GM18861 (cell line): ENCODE data around the gene LRRC8D.
"Not testable (repeated sequence)": the region's sequence is repeated elsewhere in the genome, so short reads cannot be mapped to it uniquely, and the experiment has no call there.

Source experiments
- ATAC-seq: cut with Tn5 transposase; IDR thresholded peaks from one replicate; pipeline ENCODE4 v1.9.1; 2021; ENCODE audit not compliant: unreplicated experiment

LRRC8D gene

DNA sequence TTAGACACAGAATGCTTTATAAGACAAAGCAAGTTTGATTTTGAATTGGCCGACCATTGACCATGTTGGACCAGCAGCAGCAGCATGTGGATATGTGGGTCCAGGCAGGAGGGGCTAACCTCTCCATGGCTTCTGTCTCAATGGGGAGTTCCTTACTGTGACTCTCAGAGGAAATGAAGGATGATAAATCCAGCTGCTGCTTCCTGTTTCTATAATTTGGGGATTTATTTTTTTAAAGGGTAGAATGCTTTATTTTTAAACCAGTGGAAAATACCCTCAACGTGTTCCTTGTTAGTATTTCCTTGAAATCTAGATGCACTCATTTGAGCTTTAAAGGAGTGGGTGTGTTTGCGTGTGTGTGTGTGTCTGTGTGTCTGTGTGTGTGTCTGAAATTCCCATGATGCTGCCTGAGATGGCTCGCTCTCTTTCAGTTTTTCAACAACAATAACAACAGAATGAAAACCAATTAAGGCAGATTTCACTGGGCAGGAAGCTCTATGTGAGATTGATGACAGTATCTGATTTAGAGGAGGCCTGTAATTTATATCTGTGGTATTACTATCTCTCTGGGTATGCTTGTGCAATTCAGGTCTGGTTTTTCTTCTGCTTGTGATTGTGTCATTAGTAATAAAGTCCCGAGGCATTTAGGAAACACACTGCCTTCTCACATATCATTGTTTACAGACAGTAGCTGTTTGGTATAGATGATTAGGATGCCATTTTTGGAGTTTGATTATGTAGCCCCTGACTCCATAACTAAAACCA is 88.0 kb downstream of the LRRC8D start:
- ATAC-seq = no peak

DNA sequence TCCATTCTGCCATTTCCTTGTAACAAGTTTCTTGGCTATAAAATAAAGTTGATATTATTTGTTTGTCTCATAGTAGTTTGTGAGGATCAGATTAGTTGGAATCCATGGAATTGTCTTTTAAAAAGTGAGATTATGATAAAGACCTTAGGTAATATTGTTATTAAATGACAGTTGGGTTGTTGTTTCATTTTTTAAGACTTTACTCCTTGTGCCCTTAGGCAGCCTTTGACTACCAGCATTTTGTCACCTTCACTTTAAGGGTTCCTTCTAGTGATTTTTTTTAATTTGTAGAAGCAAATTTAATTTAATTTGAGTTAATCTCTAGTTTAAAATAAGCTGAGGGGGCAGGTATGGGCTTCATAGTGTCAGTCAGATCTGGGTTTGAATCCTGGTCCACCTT is 89.4 kb downstream of the LRRC8D start:
- no peak for ATAC-seq

DNA sequence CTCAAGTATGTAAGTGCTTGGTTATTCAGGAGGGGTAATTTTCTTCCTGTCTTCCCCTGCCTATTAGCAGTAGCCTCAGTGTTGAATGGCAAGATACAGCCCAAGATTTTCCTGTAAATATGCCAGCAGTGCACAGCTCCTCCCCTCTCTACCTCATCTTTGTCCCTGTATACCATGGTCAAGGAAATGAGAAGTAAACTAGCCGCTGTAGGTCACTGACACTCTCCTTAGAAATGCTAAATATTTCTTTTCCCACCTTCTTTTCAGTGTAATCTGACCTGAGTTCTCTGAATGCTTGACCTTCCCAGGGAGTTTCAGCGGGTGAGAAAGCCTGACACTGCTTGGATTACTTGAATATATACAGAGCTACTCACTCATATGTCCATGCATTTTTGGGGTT is 89.9 kb downstream of the LRRC8D start:
- ATAC-seq = no peak

DNA sequence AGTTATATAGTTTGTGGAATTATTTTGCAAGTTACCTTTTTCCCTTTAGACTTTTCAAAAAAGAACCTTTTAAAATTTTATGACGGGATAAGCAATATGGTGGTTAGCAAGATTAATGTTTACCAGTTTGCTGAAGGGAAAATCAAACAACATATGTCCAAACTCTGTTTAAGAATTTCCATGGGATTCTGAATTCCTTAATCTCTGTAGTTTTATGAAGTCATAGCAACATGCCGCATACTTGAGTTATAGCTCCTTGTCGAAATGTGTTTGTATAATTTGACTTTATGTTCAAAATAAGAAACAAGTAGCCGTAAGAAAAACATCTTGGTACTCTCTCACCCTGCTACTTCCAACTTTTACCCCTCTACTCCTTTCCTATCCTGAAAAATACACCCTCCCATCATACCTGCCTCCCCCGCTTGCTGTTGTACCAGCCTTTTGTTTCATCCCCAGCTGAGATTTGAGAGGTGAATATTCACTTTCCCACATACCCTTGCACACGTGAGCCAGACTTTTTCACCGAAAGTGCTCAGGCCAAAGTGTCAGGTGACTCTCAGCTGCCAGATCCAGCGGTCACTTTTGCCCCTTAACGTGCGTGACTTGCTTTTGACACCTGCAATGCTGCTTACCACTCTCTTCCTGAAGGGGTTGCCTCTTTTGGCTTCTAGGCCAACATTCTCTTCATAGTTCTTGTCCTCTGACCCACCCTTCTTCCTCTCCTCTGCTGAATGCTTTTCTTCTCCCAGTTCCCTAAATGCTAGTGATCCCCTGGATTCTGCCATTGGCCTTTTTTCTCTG is 90.6 kb downstream of the LRRC8D start:
- ATAC-seq = no peak

DNA sequence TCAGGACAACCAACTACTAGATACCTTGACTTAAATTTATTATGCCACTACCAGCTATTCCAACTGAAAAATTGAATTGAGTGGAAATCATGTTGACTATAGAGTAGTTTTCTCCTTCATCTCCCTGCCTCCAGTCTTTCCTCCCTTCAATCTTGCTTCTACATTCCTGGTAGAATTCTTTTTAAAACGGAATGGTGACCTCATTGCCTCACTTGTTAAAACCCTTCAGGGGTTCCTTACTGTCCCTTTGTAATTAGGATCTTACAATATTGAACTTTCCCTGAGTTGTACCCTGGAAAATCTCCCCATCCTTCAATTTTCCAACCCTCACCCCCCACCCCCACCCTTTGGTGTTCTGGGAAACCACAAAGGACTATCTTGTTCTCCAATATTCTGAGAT is 91.2 kb downstream of the LRRC8D start:
- no peak for ATAC-seq

DNA sequence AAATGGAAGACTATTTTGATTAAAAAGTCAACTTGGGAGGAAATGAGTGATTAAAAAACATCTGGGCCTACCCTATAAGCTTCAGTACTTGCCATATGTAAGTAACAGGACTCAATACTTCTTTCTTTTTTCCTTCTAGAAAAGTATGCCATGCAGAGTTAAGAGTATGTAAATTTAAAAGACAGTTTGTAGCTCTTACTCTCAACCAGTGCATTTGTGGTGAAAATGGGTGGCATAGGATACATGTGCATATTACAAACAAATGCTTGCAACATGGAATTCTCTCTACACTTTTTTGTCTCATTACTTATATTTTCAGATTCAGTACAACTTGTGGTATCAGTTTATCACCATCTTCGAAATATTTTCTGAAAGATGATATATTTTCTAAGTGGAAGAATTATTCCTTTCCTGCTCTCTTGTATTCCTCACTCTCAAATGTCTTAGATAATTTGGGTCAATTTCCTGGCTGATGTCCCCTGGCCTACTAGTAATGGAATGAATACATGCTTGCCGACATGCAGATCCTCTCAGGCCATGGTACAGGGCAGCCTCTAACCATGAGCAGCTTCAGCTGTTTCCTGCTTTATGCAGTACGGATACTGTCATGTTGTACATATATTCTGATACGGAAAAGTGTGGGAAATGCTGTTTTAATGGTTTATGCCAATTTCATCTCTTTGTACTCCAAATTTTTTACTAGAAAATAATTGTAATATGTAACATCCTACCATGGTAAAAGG is 92.7 kb downstream of the LRRC8D start:
- no peak for ATAC-seq

DNA sequence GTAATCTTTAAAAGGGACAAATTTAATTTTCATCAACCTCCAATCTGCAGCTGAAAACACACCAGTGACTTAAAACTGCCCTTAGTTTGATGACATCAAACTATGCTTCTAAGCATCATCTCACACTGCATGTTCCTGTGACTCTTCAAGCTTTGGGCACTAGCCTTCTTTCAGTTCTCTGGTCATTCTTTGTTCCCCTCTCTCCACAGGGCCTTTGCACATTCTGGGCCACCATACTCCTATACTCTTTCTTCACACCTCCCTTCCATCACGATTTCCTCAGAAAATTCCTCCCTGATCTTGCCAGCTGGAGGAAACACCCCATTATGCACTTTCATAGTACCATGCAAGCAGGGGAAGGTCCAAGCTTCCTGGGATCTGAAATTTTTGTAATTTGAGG is 96.5 kb downstream of the LRRC8D start:
- ATAC-seq = no peak

DNA sequence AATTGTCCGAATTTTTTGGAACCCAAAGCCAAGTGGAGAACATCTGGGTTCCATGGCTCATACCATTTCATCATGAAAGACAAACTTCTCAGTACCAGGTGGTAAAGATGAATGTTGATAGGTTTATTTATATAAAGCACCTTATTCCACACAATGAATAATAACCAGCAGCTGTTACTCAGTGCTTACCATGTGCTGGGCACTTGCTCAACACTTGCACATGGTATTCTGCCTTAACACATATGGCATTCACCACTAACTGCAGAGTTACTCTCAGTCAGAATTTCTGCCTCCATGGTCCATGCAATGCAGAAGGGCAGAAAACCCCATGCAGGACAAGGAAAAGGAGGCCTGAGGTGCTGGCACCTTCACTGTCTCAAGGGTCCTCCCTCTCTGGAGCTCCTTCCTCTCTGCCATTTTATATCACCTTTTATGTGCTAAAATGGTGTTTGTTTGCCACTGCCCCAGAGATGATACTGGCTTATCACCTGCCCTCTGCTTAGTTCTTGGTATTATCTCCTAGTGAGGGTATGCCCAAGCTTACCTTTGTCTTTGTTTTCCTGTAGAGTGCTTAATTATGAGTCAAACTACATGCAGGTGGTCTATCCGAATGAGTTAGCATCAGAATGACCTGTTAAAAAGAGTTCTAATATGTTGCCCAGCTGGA is 97.4 kb downstream of the LRRC8D start:
- no peak for ATAC-seq

DNA sequence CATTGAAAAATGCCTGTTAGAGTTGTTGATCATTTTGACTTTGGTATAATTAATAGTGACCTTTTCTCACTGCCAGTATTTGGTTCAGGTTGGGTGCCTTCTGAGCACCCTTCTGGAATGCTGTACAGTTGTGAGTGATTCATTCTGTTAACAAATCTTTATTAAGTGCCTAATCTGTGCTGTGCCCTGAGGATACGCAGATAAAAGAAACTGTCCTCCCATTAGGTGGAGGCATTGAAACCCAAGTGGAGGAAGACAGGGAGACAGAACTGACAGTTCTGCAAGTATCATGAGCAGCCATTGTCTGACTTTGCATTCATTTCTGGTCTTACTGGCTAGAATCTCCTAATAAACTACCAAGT is 97.9 kb downstream of the LRRC8D start:
- ATAC-seq = no peak

DNA sequence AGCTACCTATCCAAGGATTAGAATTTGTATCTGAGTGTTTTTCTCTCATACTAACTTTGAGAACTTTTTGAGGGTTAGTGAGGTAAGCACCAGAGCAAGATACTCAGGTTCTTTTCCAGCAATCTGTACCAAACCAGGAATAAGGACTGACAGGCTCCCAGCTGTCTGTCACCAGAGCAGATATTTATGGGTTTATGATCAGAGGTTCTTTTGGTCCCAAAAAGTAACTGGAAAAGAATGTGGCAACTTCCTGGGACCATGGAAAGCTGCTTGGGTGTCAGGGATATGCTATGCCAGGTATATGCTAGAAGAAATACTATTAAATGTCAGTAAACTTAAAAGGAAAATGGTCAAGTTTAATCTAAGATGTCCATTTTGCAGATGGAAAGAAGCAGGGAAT is 98.3 kb downstream of the LRRC8D start:
- no peak for ATAC-seq

DNA sequence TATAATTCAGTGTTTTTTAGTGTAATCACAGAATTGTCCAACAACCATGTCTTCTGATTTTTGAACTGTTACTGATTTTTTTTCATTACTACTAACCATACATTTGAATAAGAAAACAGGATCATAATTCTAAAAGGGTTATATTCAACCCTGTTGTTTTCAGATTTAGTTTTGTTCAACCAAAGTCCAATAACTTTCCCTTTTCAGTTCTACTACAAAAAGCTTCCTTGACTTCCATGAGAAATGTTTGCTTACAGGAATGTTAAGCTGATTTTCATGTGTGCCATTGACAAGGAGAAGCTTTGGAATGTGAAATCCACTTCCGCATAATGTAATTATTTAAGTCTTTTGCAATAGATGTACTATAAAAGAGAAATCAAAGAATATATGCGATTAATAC is 102.1 kb downstream of the LRRC8D start:
- no peak for ATAC-seq

DNA sequence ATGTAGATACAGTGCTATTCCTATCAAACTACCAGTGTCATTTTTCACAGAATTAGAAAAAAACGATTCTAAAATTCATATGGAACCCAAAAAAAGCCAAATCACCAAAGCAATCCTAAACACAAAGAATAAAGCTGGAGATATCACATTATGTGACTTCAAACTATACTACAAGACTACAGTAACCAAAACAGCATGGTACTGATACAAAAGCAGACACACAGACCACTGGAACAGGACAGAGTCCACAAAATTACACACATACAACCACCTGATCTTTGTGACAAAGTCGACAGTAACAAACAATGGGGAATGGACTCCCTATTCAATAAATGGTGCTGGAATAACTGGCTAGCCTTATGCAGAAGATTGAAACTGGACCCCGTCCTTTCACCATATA is 102.7 kb downstream of the LRRC8D start:
- no peak for ATAC-seq

DNA sequence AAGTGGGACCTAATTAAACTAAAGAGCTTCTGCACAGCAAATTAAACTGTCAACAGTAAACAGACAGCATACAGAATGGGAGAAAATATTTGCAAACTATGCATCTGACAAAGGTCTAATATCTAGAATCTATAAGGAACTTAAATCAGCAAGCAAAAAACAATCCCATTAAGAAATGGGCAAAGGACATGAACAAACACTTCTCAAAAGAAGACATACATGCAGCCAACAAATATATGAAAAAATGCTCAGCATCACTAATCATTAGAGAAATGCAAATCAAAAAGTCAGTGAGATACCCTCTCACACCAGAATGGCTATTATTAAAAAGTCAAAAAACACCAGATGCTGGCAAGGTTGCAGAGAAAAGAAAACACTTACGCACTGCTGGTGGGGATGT is 103.2 kb downstream of the LRRC8D start:
- ATAC-seq = not testable (repeated sequence)

DNA sequence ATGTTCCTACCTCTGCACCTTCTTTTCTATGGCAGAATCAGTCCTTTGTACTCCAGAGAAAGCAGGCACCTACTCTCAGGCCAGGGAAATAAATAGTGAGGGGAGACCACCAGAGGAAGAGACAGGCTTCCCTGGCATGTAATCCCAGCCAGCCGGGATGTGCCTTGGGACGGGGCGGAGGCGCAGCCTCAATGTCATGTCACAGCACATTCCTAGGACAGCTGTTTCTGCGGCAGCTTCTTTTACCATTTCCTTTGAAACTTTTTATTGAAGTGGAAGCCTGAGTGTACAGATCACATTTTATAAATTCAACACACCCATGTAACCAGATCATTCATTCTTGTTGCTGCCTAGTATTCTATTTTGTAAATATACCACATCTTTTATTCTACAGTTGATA is 106.2 kb downstream of the LRRC8D start:
- ATAC-seq = no peak

DNA sequence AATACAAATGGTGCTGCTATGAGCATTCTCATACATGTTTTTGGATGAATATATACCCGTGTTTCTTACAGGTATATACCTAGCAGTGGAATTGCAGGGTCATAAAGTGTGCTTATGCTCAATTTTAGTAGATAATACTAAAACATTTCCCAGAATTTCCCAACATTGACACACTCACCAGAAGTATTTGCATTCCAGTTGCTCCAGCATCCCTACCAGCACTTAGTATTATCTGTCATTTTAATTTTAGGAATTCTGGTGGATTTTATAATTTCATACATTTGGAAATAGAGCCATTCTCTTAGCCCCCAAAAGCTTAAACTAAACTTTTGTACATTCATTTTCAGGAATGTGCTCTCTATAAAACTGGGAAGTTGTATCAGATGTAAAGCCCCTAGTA is 106.6 kb downstream of the LRRC8D start:
- no peak for ATAC-seq

DNA sequence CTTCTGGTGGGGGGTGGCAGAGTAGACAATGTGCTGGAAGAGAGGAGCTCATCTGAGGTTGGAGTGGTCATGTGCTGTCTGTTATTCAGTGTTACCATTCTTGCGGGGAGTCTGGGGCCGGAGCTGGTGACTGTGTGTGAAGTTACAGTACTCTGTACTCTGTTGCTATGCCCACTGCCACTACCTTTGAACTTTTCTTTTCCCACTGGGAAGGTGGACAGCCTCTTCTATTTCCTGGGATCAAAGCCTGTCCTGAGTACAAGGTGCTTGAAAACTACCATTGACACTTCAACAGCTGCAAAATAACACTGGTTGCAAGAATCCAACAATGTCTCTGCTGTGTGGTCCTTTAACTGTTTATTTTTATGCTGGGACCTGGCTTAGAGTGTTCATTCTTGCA is 107.7 kb downstream of the LRRC8D start:
- no peak for ATAC-seq

DNA sequence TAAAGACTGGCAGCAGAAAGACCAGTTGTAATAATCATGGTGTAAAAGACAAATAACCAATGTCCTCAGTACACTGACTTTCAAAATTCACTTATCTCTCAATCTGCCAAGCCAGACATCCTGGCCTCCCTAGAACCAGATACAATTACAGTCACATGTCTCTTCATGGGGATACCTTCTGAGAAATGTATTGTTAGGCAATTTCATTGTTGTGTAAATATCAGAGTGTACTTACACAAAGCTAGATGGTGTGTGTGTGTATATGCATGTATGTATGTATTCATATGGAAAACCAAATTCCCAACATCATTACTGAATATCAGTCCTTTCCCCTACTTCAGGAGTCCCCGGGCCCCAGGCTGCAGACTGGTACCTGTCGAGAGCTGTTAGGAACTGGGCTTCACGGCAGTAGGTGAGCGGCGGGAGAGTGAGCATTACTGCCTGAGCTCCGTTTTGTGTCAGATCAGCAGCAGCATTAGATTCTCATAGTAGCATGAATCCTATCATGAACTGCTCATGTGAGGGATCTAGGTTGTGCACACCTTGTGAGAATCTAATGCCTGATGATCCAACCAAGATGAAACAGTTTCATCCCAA is 108.7 kb downstream of the LRRC8D start:
- no peak for ATAC-seq

DNA sequence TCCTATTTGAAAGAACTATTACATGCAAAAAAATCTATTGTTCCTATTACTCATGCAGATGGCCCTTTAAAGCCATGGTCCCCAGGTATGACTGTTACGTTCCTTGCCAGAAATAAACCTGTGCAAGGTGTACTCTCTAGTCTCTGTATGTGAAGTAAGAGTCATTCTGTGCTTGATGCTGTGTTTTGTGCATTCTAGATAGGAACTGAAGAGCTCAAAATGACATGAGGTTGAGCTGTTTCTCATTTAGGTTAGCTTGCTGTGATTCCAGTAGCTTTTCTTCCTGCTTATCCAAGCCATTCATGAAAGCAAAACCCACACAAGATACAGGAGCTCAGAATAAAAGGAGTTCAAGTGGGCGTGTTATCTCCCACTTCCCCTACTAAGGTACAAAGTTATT is 109.7 kb downstream of the LRRC8D start:
- no peak for ATAC-seq

DNA sequence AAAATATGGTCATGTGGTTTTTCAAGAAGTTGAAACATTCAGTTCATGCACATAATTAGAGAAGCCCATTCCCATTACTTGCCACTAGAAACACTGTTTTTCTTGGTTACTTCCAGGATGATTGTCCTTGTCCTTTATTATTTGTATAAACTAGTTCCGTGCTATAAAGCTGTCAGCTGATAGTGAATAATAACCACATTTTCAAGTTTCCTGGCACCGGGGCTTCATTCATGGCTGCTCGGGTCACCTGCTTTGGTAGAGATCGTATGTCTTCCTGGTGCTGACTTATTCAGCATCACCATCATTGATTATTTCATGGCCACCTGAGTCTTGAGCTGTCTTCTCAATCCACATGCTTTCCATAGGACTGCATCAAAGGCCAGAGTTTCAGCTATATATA is 111.1 kb downstream of the LRRC8D start:
- no peak for ATAC-seq

DNA sequence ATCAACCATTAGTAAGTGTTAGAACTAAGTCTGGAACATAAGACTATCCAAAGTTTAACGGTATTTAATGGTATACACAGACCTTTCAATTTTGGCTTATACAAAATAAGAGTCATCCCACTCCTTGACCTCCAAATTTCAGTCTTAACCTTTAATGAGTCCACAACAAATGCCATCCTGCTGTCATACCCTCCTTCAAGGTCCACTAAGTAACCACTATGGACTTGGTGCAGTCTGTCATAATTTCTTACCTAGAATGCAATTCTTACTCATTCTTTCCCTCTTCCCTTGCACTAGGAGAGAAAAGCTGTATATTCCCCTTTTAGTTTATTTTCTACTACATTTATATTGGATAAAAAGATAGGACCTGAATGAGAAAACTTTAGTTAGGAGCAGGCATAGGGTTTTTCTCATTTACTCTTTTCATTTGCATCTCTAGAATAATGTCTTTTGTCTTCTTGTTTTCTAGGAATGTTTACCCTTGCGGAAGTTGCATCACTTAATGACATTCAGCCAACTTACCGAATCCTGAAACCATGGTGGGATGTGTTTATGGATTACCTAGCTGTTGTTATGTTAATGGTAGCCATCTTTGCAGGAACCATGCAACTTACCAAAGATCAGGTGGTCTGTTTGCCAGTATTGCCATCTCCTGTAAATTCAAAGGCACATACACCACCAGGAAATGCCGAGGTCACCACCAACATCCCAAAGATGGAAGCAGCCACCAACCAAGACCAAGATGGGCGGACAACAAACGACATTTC is 111.9 kb downstream of the LRRC8D start:
- no peak for ATAC-seq
